ENCODE results near the gene ATP5ME. TPM values are rescaled to one million over a fixed set of nuclear protein-coding genes. Genes with fewer than 3 reads are reported as not detected.

ATP5ME gene
- total and polyA plus RNA-seq, 2 of the 13 experiments (the other 11 are each of a cell fraction or from before 2014, with no cell fraction given), result 305 to 753 TPM

GRCh38 chr4:674172-675035 lies at the start of gene ATP5ME, which contains the start of gene MYL5 (continued):
- peak; percentile 44; the same call in 1 of the 2 replicates for TF ChIP-seq ZNF609 (CRISPR knock-in tag; IDR thresholded peaks at IDR 0.05; ENCODE audit: borderline replicate concordance)
- no peak for TF ChIP-seq ZNF724P (CRISPR knock-in tag; IDR thresholded peaks at IDR 0.05; ENCODE audit: borderline replicate concordance)
- peak; percentile 80; the same call in 1 of the 2 replicates for TF ChIP-seq ZNF343 (CRISPR knock-in tag; IDR thresholded peaks at IDR 0.05)
- 0 out of 2 replicates have a peak, but pooled peaks have one; percentile 61 for TF ChIP-seq ZNF556 (CRISPR knock-in tag; IDR thresholded peaks at IDR 0.05; ENCODE audit: borderline replicate concordance)
- no peak for TF ChIP-seq SOX13 (IDR thresholded peaks at IDR 0.05)
- TF ChIP-seq SOX13 (CRISPR knock-in tag; conservative IDR thresholded peaks at IDR 0.05 in 1 of 2, IDR thresholded peaks at IDR 0.05 in 1 of 2), result peak in 1 of 2 experiments; percentile 38; a peak in 1 of 4 replicates
- TF ChIP-seq ZSCAN9 (CRISPR knock-in tag; IDR thresholded peaks at IDR 0.05; ENCODE audit: borderline replicate concordance), result peak; percentile 40; the same call in 1 of the 2 replicates
- TF ChIP-seq ADNP (CRISPR knock-in tag; IDR thresholded peaks at IDR 0.05), result no peak
- TF ChIP-seq, protein P1, sequence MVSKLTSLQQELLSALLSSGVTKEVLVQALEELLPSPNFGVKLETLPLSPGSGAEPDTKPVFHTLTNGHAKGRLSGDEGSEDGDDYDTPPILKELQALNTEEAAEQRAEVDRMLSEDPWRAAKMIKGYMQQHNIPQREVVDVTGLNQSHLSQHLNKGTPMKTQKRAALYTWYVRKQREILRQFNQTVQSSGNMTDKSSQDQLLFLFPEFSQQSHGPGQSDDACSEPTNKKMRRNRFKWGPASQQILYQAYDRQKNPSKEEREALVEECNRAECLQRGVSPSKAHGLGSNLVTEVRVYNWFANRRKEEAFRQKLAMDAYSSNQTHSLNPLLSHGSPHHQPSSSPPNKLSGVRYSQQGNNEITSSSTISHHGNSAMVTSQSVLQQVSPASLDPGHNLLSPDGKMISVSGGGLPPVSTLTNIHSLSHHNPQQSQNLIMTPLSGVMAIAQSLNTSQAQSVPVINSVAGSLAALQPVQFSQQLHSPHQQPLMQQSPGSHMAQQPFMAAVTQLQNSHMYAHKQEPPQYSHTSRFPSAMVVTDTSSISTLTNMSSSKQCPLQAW (CRISPR knock-in tag; IDR thresholded peaks at IDR 0.05), result peak; percentile 75; the same call in 1 of the 2 replicates
- TF ChIP-seq TRIM22 (IDR thresholded peaks at IDR 0.05), result no peak
- TF ChIP-seq ZNF12 (CRISPR knock-in tag; IDR thresholded peaks at IDR 0.05), result 0 out of 2 replicates have a peak, but pooled peaks have one; percentile 23
- no peak for TF ChIP-seq ZSCAN12 (CRISPR knock-in tag; IDR thresholded peaks at IDR 0.05)
- TF ChIP-seq, protein P2, sequence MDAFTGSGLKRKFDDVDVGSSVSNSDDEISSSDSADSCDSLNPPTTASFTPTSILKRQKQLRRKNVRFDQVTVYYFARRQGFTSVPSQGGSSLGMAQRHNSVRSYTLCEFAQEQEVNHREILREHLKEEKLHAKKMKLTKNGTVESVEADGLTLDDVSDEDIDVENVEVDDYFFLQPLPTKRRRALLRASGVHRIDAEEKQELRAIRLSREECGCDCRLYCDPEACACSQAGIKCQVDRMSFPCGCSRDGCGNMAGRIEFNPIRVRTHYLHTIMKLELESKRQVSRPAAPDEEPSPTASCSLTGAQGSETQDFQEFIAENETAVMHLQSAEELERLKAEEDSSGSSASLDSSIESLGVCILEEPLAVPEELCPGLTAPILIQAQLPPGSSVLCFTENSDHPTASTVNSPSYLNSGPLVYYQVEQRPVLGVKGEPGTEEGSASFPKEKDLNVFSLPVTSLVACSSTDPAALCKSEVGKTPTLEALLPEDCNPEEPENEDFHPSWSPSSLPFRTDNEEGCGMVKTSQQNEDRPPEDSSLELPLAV (CRISPR knock-in tag; conservative IDR thresholded peaks at IDR 0.05; ENCODE audit: low read depth), result no peak
- TF ChIP-seq POGZ (CRISPR knock-in tag; IDR thresholded peaks at IDR 0.05), result peak; percentile 68
- TF ChIP-seq, protein P3, sequence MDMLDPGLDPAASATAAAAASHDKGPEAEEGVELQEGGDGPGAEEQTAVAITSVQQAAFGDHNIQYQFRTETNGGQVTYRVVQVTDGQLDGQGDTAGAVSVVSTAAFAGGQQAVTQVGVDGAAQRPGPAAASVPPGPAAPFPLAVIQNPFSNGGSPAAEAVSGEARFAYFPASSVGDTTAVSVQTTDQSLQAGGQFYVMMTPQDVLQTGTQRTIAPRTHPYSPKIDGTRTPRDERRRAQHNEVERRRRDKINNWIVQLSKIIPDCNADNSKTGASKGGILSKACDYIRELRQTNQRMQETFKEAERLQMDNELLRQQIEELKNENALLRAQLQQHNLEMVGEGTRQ (IDR thresholded peaks at IDR 0.05; ENCODE audit: low read depth, low read length), result peak; percentile 80
- TF ChIP-seq, protein P3 (CRISPR knock-in tag; IDR thresholded peaks at IDR 0.05; ENCODE audit: borderline replicate concordance), result peak; percentile 60; the same call in 1 of the 2 replicates

Data from HepG2 (cell line).